ENCODE results near the gene ENPP4. TPM values are rescaled to one million over a fixed set of nuclear protein-coding genes. Genes with fewer than 3 reads are reported as not detected.

Gene ENPP4
- polyA plus RNA-seq, 1 donor from 2014 or later, result 24.0 TPM

- no peak overlapping the region for H3K4me3 ChIP-seq (ENCODE audit: low read length)
- H3K36me3 ChIP-seq (ENCODE audit: insufficient read depth, low read length), result no peaks in the 10 kb centered on the region
- no peak overlapping the region for H3K4me2 ChIP-seq (ENCODE audit: low read length)
- no peaks in the 10 kb centered on the region for H4K20me1 ChIP-seq (ENCODE audit: insufficient read depth)
- H3K9me3 ChIP-seq (ENCODE audit: low read length), result no peaks in the 10 kb centered on the region
- H3K27me3 ChIP-seq (ENCODE audit: insufficient read depth, low read depth, low read length), result no peaks in the 10 kb centered on the region
- H3K9ac ChIP-seq (ENCODE audit: low read length), result no peak overlapping the region
- no peak overlapping the region for H3K27ac ChIP-seq (ENCODE audit: low read length)
- no peaks in the 10 kb centered on the region for H3F3A ChIP-seq (ENCODE audit: insufficient read depth, low read length, poor library complexity, severe bottlenecking)
- no peak overlapping the region for H2AFZ ChIP-seq (ENCODE audit: low read depth, low read length)
- H3K9me2 ChIP-seq (ENCODE audit: insufficient read depth, low read length), result no peaks in the 10 kb centered on the region
- TF ChIP-seq RAD21 (conservative IDR thresholded peaks at IDR 0.05), result no peak
- TF ChIP-seq, protein P1, sequence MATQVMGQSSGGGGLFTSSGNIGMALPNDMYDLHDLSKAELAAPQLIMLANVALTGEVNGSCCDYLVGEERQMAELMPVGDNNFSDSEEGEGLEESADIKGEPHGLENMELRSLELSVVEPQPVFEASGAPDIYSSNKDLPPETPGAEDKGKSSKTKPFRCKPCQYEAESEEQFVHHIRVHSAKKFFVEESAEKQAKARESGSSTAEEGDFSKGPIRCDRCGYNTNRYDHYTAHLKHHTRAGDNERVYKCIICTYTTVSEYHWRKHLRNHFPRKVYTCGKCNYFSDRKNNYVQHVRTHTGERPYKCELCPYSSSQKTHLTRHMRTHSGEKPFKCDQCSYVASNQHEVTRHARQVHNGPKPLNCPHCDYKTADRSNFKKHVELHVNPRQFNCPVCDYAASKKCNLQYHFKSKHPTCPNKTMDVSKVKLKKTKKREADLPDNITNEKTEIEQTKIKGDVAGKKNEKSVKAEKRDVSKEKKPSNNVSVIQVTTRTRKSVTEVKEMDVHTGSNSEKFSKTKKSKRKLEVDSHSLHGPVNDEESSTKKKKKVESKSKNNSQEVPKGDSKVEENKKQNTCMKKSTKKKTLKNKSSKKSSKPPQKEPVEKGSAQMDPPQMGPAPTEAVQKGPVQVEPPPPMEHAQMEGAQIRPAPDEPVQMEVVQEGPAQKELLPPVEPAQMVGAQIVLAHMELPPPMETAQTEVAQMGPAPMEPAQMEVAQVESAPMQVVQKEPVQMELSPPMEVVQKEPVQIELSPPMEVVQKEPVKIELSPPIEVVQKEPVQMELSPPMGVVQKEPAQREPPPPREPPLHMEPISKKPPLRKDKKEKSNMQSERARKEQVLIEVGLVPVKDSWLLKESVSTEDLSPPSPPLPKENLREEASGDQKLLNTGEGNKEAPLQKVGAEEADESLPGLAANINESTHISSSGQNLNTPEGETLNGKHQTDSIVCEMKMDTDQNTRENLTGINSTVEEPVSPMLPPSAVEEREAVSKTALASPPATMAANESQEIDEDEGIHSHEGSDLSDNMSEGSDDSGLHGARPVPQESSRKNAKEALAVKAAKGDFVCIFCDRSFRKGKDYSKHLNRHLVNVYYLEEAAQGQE (IDR thresholded peaks at IDR 0.05; ENCODE audit: borderline replicate concordance), result no peak
- TF ChIP-seq POLR2AphosphoS5 (IDR thresholded peaks at IDR 0.05), result no peak
- TF ChIP-seq, protein P2, sequence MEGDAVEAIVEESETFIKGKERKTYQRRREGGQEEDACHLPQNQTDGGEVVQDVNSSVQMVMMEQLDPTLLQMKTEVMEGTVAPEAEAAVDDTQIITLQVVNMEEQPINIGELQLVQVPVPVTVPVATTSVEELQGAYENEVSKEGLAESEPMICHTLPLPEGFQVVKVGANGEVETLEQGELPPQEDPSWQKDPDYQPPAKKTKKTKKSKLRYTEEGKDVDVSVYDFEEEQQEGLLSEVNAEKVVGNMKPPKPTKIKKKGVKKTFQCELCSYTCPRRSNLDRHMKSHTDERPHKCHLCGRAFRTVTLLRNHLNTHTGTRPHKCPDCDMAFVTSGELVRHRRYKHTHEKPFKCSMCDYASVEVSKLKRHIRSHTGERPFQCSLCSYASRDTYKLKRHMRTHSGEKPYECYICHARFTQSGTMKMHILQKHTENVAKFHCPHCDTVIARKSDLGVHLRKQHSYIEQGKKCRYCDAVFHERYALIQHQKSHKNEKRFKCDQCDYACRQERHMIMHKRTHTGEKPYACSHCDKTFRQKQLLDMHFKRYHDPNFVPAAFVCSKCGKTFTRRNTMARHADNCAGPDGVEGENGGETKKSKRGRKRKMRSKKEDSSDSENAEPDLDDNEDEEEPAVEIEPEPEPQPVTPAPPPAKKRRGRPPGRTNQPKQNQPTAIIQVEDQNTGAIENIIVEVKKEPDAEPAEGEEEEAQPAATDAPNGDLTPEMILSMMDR (IDR thresholded peaks at IDR 0.05; ENCODE audit: poor library complexity, severe bottlenecking), result no peak
- TF ChIP-seq MXI1 (conservative IDR thresholded peaks at IDR 0.05; ENCODE audit: poor library complexity, severe bottlenecking), result no peak
- no peak for TF ChIP-seq TAF1 (IDR thresholded peaks at IDR 0.05; ENCODE audit: low read depth)
- no peak for TF ChIP-seq SMC3 (conservative IDR thresholded peaks at IDR 0.05; ENCODE audit: poor library complexity)
- TF ChIP-seq EP300 (conservative IDR thresholded peaks at IDR 0.05; ENCODE audit: poor library complexity, severe bottlenecking), result no peak
- TF ChIP-seq EZH2 (IDR thresholded peaks at IDR 0.05; ENCODE audit: borderline replicate concordance, insufficient read depth, low read length, poor library complexity, severe bottlenecking), result no peak
- no peaks in the 10 kb centered on the region for H3K79me2 ChIP-seq (replicated peaks; ENCODE audit: insufficient read depth, low read length)
These were observed 34.5 kb upstream of the ENPP4 start for GRCh38 chr6:46095251-46095650.

DNA sequence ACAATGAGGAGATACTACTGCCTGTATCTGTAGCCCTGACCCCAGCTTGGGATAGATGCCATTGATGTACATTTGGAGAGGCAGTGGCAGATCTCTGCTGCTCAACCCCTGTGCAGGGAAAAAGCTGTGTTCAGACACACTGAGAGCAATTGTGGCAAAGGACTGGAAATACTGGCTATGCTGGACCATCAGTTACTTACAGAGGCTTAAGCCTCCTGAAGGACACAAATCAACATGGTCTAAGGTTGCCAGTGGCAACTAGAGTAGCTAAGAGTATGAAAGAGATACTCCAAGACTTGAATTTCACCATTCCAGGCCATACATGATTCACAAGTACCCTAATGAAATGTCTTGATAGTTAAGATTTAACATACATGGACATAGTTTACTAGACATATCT, 32.4 kb upstream of the ENPP4 start:
- Histone ChIP-seq H3K4me2 (ENCODE audit: low read length) (no peak overlapping the region), H3F3A (ENCODE audit: insufficient read depth, low read length, poor library complexity, severe bottlenecking) (no peaks in the 10 kb centered on the region), H4K20me1 (ENCODE audit: insufficient read depth) (no peaks in the 10 kb centered on the region), H3K79me2 (replicated peaks; ENCODE audit: insufficient read depth, low read length) (no peaks in the 10 kb centered on the region), H3K27me3 (ENCODE audit: insufficient read depth, low read depth, low read length) (no peaks in the 10 kb centered on the region), H3K36me3 (ENCODE audit: insufficient read depth, low read length) (no peaks in the 10 kb centered on the region), H3K27ac (ENCODE audit: low read length) (no peak overlapping the region), H2AFZ (ENCODE audit: low read depth, low read length) (no peak overlapping the region), H3K9me3 (ENCODE audit: low read length) (no peaks in the 10 kb centered on the region), H3K4me3 (ENCODE audit: low read length) (no peak overlapping the region), H3K9ac (ENCODE audit: low read length) (no peak overlapping the region), H3K9me2 (ENCODE audit: insufficient read depth, low read length) (no peaks in the 10 kb centered on the region)
- TF ChIP-seq TAF1 (IDR thresholded peaks at IDR 0.05; ENCODE audit: low read depth) (no peak), MXI1 (conservative IDR thresholded peaks at IDR 0.05; ENCODE audit: poor library complexity, severe bottlenecking) (no peak), POLR2AphosphoS5 (IDR thresholded peaks at IDR 0.05) (no peak), SMC3 (conservative IDR thresholded peaks at IDR 0.05; ENCODE audit: poor library complexity) (no peak), RAD21 (conservative IDR thresholded peaks at IDR 0.05) (no peak), EP300 (conservative IDR thresholded peaks at IDR 0.05; ENCODE audit: poor library complexity, severe bottlenecking) (no peak), EZH2 (IDR thresholded peaks at IDR 0.05; ENCODE audit: borderline replicate concordance, insufficient read depth, low read length, poor library complexity, severe bottlenecking) (no peak)
- TF ChIP-seq, protein P1 (IDR thresholded peaks at IDR 0.05; ENCODE audit: borderline replicate concordance), result no peak
- TF ChIP-seq, protein P2 (IDR thresholded peaks at IDR 0.05; ENCODE audit: poor library complexity, severe bottlenecking), result no peak

Measured in neural cell (in vitro differentiated cells).